Measurements from ENCODE around the gene DOCK9.
"Not testable (repeated sequence)": the region's sequence is repeated elsewhere in the genome, so short reads cannot be mapped to it uniquely, and the experiment has no call there.

The DOCK9 gene

GRCh38 chr13:98910501-98910951 is 67.3 kb downstream of the DOCK9 start:
- H3K4me3 ChIP-seq = no peak overlapping the region
- H3K27me3 ChIP-seq = no peaks in the 10 kb centered on the region
- no peaks in the 10 kb centered on the region for H3K36me3 ChIP-seq
- H3K27ac ChIP-seq = 0 out of 2 replicates have a peak overlapping the region, but pooled peaks have one; percentile 25
- TF ChIP-seq Cebpa-rat (IDR thresholded peaks at IDR 0.05) = no peak
- H3K4me2 ChIP-seq = peak overlapping the region; percentile 73
- H4K20me1 ChIP-seq = no peaks in the 10 kb centered on the region
- H3K9me3 ChIP-seq = no peaks in the 10 kb centered on the region
- H3K9ac ChIP-seq = no peak overlapping the region
- peaks cover 14% of the 10 kb centered on the region for H3K4me1 ChIP-seq

DNA sequence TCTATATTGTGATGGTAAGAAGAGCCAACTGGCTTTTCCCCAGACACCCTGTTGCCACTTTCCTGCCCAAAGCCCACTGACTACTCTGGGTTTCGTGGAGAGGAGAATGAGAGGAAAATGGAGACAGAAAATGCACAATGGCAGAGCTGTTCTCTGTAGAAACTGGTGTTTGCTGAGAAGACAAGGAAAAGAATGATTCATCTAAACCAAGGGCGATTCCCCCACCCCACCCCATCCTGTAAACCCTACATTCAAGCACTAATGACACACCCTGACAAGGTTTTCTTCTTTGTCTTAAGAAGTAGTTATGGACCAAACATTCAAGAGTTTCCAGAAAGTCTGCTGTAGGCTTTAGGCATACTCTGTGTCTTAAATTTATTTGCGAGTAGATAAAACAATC is 68.8 kb downstream of the DOCK9 start:
- H4K20me1 ChIP-seq = no peaks in the 10 kb centered on the region
- no peak overlapping the region for H3K27ac ChIP-seq
- no peak for TF ChIP-seq Cebpa-rat (IDR thresholded peaks at IDR 0.05)
- no peaks in the 10 kb centered on the region for H3K36me3 ChIP-seq
- peaks cover 14% of the 10 kb centered on the region for H3K4me1 ChIP-seq
- no peak overlapping the region for H3K9ac ChIP-seq
- no peak overlapping the region for H3K4me3 ChIP-seq
- H3K4me2 ChIP-seq = peak overlapping the region; percentile 31; the same call in 1 of the 2 replicates
- H3K27me3 ChIP-seq = no peaks in the 10 kb centered on the region
- H3K9me3 ChIP-seq = no peaks in the 10 kb centered on the region

DNA sequence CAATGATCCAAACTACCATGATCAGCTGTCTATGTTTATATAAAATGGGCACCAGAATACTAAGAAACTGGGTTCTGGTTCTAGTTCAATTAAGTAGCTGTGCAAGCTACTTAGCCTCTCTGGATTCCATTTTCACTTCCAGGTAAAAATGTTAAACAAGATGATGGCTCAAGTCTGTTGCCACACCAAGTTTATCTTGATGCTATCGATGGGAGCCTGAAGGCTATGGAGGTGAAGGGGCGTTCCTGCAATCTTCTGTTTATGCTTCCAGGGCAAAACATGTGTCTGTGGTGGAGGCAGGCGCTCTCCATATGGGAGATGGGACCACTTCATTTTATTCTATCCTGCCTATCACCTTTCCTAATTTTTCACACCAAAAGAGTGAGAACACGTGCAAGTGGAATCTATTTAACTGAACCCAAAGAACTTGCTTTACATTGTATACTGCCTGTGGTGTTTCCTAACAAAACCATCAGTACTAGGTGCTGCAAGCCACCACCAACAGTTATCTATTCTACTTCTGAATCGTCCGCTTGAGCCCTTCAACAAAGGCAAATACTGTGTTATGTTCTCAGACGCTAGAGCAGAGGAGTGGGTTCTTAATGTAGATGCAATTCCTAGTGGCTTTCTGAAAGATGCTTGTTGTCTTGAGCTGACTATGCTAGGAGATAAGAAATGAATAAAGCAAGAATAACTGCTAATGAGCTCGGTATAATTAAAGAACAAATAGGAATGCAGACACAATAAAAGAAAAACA is 70.9 kb downstream of the DOCK9 start:
- peaks cover 14% of the 10 kb centered on the region for H3K4me1 ChIP-seq
- H3K4me2 ChIP-seq = no peak overlapping the region
- no peaks in the 10 kb centered on the region for H3K36me3 ChIP-seq
- H3K4me3 ChIP-seq = no peak overlapping the region
- no peaks in the 10 kb centered on the region for H4K20me1 ChIP-seq
- H3K27ac ChIP-seq = no peak overlapping the region
- no peak for TF ChIP-seq Cebpa-rat (IDR thresholded peaks at IDR 0.05)
- H3K27me3 ChIP-seq = no peaks in the 10 kb centered on the region
- no peaks in the 10 kb centered on the region for H3K9me3 ChIP-seq
- H3K9ac ChIP-seq = no peak overlapping the region

- no peaks in the 10 kb centered on the region for H3K9me3 ChIP-seq
- no peaks in the 10 kb centered on the region for H4K20me1 ChIP-seq
- H3K36me3 ChIP-seq = no peaks in the 10 kb centered on the region
- peaks cover 7% of the 10 kb centered on the region for H3K4me1 ChIP-seq
- TF ChIP-seq Cebpa-rat (IDR thresholded peaks at IDR 0.05) = no peak
- H3K9ac ChIP-seq = no peak overlapping the region
- no peak overlapping the region for H3K4me3 ChIP-seq
- H3K27me3 ChIP-seq = no peaks in the 10 kb centered on the region
- no peak overlapping the region for H3K27ac ChIP-seq
- H3K4me2 ChIP-seq = no peak overlapping the region
These were observed 72.7 kb downstream of the DOCK9 start for GRCh38 chr13:98905199-98905598.

- H3K9ac ChIP-seq = no peak overlapping the region
- H3K4me1 ChIP-seq = no peaks in the 10 kb centered on the region
- H3K27ac ChIP-seq = no peak overlapping the region
- no peaks in the 10 kb centered on the region for H3K36me3 ChIP-seq
- no peaks in the 10 kb centered on the region for H3K9me3 ChIP-seq
- TF ChIP-seq Cebpa-rat (IDR thresholded peaks at IDR 0.05) = no peak
- H3K4me2 ChIP-seq = no peak overlapping the region
- no peak overlapping the region for H3K4me3 ChIP-seq
- H4K20me1 ChIP-seq = no peaks in the 10 kb centered on the region
- no peaks in the 10 kb centered on the region for H3K27me3 ChIP-seq
These were observed 77.4 kb downstream of the DOCK9 start for GRCh38 chr13:98900442-98900841.

DNA sequence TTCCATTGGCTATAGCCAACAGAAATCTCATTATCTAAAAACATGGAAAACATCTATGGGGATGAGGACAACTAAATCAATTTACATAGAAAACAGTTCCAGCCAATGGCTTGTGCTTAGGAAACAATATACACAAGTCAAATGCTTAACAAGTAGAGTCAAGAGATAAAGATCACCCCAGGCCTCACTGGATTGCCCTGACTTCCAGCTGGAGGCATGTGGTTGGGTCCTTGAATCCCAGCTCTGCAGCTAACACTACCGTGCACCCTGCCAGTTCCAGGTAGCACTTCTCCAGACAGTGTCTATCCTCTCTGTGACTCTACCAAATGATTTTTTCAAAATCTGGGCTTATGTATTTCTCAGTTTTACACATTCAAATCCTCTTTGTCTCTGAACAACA is 80.2 kb downstream of the DOCK9 start:
- Histone ChIP-seq H3K4me3 (no peak overlapping the region), H3K36me3 (no peaks in the 10 kb centered on the region), H3K27me3 (no peaks in the 10 kb centered on the region), H3K27ac (no peak overlapping the region), H3K4me2 (no peak overlapping the region), H3K9me3 (no peaks in the 10 kb centered on the region), H3K9ac (no peak overlapping the region), H3K4me1 (peaks cover 8% of the 10 kb centered on the region), H4K20me1 (no peaks in the 10 kb centered on the region)
- TF ChIP-seq Cebpa-rat (IDR thresholded peaks at IDR 0.05) = no peak

DNA sequence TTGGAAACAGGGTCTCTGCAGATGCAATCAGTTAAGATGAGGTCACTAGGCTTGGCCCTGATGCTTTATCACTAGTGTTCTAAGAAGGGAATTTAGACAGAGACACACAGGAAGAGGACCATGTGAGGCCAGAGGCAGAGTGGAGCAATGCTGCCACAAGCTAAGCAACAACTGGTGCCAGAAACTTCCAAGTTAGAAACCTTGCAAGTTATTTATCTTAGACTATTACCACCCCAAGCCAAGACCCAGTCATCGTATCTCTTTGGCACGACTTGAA is 81.1 kb downstream of the DOCK9 start:
- Histone ChIP-seq H4K20me1 (no peaks in the 10 kb centered on the region), H3K27me3 (no peaks in the 10 kb centered on the region), H3K4me2 (no peak overlapping the region), H3K4me1 (peaks cover 11% of the 10 kb centered on the region), H3K9ac (no peak overlapping the region), H3K9me3 (no peaks in the 10 kb centered on the region), H3K36me3 (no peaks in the 10 kb centered on the region), H3K27ac (no peak overlapping the region), H3K4me3 (no peak overlapping the region)
- no peak for TF ChIP-seq Cebpa-rat (IDR thresholded peaks at IDR 0.05)

GRCh38 chr13:98896083-98896867 is 81.6 kb downstream of the DOCK9 start:
- no peak for TF ChIP-seq Cebpa-rat (IDR thresholded peaks at IDR 0.05)
- H3K36me3 ChIP-seq = no peaks in the 10 kb centered on the region
- H3K27me3 ChIP-seq = no peaks in the 10 kb centered on the region
- H4K20me1 ChIP-seq = no peaks in the 10 kb centered on the region
- H3K9ac ChIP-seq = no peak overlapping the region
- no peak overlapping the region for H3K4me3 ChIP-seq
- H3K27ac ChIP-seq = no peak overlapping the region
- H3K4me2 ChIP-seq = no peak overlapping the region
- no peaks in the 10 kb centered on the region for H3K9me3 ChIP-seq
- peaks cover 11% of the 10 kb centered on the region for H3K4me1 ChIP-seq

GRCh38 chr13:98894814-98895213 is 83.0 kb downstream of the DOCK9 start:
- H3K4me2 ChIP-seq, H3K4me3 ChIP-seq, H3K27ac ChIP-seq, H3K36me3 ChIP-seq, H4K20me1 ChIP-seq, H3K27me3 ChIP-seq, H3K9ac ChIP-seq, H3K9me3 ChIP-seq: not testable (repeated sequence)
- peaks cover 11% of the 10 kb centered on the region for H3K4me1 ChIP-seq

DNA sequence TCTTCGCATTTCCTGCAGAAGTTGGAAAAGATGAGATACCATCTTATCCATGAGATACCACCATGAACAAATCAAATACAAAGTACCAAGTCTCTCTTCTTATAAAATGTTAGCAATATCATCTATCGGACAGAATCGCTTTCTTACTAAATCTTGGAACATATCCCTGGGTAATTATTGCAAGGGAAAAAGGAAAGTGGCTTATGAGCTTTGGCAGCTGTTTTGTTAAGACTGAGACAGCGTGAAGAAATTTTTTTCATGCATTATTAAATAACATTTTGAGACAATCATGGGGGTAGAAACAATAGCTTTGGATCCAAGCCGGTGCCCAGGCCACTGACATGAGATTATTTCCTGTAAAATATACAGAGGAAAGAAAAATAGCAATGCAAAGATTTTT is 84.5 kb downstream of the DOCK9 start:
- H3K4me3 ChIP-seq = no peak overlapping the region
- TF ChIP-seq Cebpa-rat (IDR thresholded peaks at IDR 0.05) = no peak
- no peak overlapping the region for H3K9ac ChIP-seq
- H3K4me1 ChIP-seq = peaks cover 11% of the 10 kb centered on the region
- H3K27me3 ChIP-seq = no peaks in the 10 kb centered on the region
- H3K36me3 ChIP-seq = no peaks in the 10 kb centered on the region
- H4K20me1 ChIP-seq = no peaks in the 10 kb centered on the region
- peak overlapping the region; percentile 2; the same call in 1 of the 2 replicates for H3K4me2 ChIP-seq
- no peaks in the 10 kb centered on the region for H3K9me3 ChIP-seq
- no peak overlapping the region for H3K27ac ChIP-seq

All from BLaER1 (cell line).